Kidney (tissue), 14 donors: ENCODE results near the gene APPL1. TPM values are rescaled to one million over a fixed set of nuclear protein-coding genes. Genes with fewer than 3 reads are reported as not detected.

Experiments
- DNase-seq, 5 donors: peaks; one replicate each; pipeline ENCODE4 v3.0.0-alpha.2; 2013 to 2020
- FAIRE-seq: peaks from 2 replicates; lab custom pipeline; 2012; peaks lifted over from hg19 to GRCh38; lab: Jason Lieb, UNC
- H3K27ac ChIP-seq, 2 donors: one replicate each; pipeline ENCODE4 v1.7.0; 2013; ENCODE audit warnings: low read depth in 2 of 2, low read length in 2 of 2, inconsistent platforms in 1 of 2
- H3K27me3 ChIP-seq: one replicate; pipeline ENCODE4 v1.7.1; 2013; ENCODE audit warnings: low read length, inconsistent platforms; ENCODE audit not compliant: control insufficient read depth, insufficient read depth
- H3K36me3 ChIP-seq, 3 donors: one replicate each; pipeline versions ENCODE4 v1.7.0 to v1.7.1; 2013; ENCODE audit warnings: low read length in 3 of 3, control low read depth in 1 of 3, inconsistent platforms in 1 of 3; ENCODE audit not compliant: insufficient read depth in 3 of 3, control insufficient read depth in 2 of 3
- H3K4me1 ChIP-seq, 3 donors: one replicate each; pipeline versions ENCODE4 v1.7.0 to v1.7.1; 2013; ENCODE audit warnings: low read length in 3 of 3, inconsistent platforms in 1 of 3, low read depth in 1 of 3; ENCODE audit not compliant: control insufficient read depth in 2 of 3, insufficient read depth in 2 of 3
- H3K4me3 ChIP-seq, 3 donors: one replicate each; pipeline versions ENCODE4 v1.7.0 to v1.8.1; 2013; ENCODE audit warnings: low read length in 3 of 3, control low read depth in 1 of 3, inconsistent platforms in 1 of 3
- H3K9ac ChIP-seq, 3 donors: one replicate each; pipeline versions ENCODE4 v1.7.0 to v1.7.1; 2013; ENCODE audit warnings: low read length in 3 of 3, control low read depth in 1 of 3, inconsistent platforms in 1 of 3
- H3K9me3 ChIP-seq, 3 donors: one replicate each; pipeline versions ENCODE4 v1.7.0 to v1.7.1; 2013; ENCODE audit warnings: low read length in 3 of 3, control low read depth in 1 of 3, inconsistent platforms in 1 of 3; ENCODE audit not compliant: control insufficient read depth in 2 of 3, insufficient read depth in 1 of 3
- CTCF ChIP-seq: IDR thresholded peaks from 3 replicates; pipeline ENCODE4 v1.5.1; 2012; ENCODE audit warnings: mild to moderate bottlenecking, moderate library complexity, borderline replicate concordance; ENCODE audit not compliant: insufficient read depth; ENCODE audit errors: extremely low read depth
- intact Hi-C: fragments of 100-400 bp; cut with DNase I; formaldehyde crosslinking; loops from one replicate; pipeline ENCODE4 v1.11.1; 2022
- polyA plus RNA-seq: library from polyadenylated mRNA; stranded (reverse); fragments of 350-450 nt; fragmentation: Illumina TruSeq; extraction: RNeasy Lipid Tissue Mini Kit (QIAGEN cat#74804); gene quantifications from one replicate; pipeline ENCODE4 v1.2.3, GENCODE V29; 2014; ENCODE audit warnings: low read depth, low replicate concordance; ENCODE audit not compliant: insufficient read depth
- total RNA-seq: library from RNA; stranded (reverse); fragmentation: NEBNext Ultra II Directional; extraction: Animal tissue kit (Norgen Biotek cat#: 25700); gene quantifications from one replicate; pipeline ENCODE4 v1.2.1, GENCODE V29; 2021
- donor health status: control.
- donor health status: control.
- donor health status: control.
- donor health status: control.
- donor health status: control.
- donor health status: DM: yes; HTN: yes; CAD: no.
- donor health status: Normal renal cell carcinoma (clear cell type).

APPL1 gene
- total and polyA plus RNA-seq, 2 donors from 2014 or later: 9.5 to 48.2 TPM

GRCh38 chr3:57234613-57235575 lies 7.4 kb downstream of the APPL1 start:
- Histone ChIP-seq H3K27ac (no peak overlapping the region), H3K9ac (no peak overlapping the region), H3K4me1 (no peaks in the 10 kb centered on the region), H3K9me3 (no peaks in the 10 kb centered on the region), H3K27me3 (no peaks in the 10 kb centered on the region), H3K4me3 (no peak overlapping the region), H3K36me3 (peaks cover 0 to 4% (median 3%) of the 10 kb centered on the region in 3 donors)
- TF ChIP-seq CTCF: no peak
- DNase-seq (no peak), FAIRE-seq (peak; percentile 32)
- intact Hi-C loops: no loop called here

GRCh38 chr3:57244946-57245345 lies 17.4 kb downstream of the APPL1 start:
- Histone ChIP-seq H3K9me3 (no peaks in the 10 kb centered on the region), H3K4me3 (no peak overlapping the region), H3K4me1 (no peaks in the 10 kb centered on the region), H3K27me3 (no peaks in the 10 kb centered on the region), H3K9ac (no peak overlapping the region), H3K27ac (no peak overlapping the region), H3K36me3 (peaks cover 14 to 46% (median 23%) of the 10 kb centered on the region in 3 donors)
- intact Hi-C loops: no loop called here
- TF ChIP-seq CTCF: no peak
- no peak for FAIRE-seq
- DNase-seq: no peak

DNA sequence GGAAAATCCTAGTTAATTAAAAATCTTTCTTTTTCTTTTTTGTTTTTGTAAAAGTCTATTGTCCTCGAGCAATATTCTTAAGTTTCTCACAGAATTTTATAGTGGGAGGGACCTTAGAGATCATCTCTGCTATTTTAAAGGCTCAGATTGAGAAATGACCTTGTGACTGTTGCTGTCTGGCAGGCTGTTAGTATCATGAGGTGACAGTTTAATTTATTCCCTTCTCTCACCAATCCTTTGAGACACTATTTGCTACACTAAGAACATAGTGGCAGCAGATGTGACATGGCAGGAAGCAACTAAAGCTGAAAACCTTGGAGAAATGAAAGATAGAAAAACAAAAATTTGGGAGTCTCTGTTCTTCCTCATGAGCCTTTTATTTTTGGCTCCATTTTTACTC lies 24.9 kb downstream of the APPL1 start:
- peak in 1 of 5 donors; percentile 7 for DNase-seq
- no peak for FAIRE-seq
- H3K4me1 ChIP-seq: no peaks in the 10 kb centered on the region
- intact Hi-C loops: no loop called here
- no peaks in the 10 kb centered on the region for H3K27me3 ChIP-seq
- no peak overlapping the region for H3K4me3 ChIP-seq
- H3K36me3 ChIP-seq: peaks cover 0 to 19% (median 3%) of the 10 kb centered on the region in 3 donors
- TF ChIP-seq CTCF: no peak
- no peaks in the 10 kb centered on the region for H3K9me3 ChIP-seq
- H3K9ac ChIP-seq: no peak overlapping the region
- no peak overlapping the region for H3K27ac ChIP-seq
